Spinal cord (tissue), 10 donors: ENCODE results near the gene UPK1A. TPM values are rescaled to one million over a fixed set of nuclear protein-coding genes. Genes with fewer than 3 reads are reported as not detected.

Experiments used
- DNase-seq, 6 donors: peaks; one replicate each; pipeline versions ENCODE4 v3.0.0 to v3.0.0-alpha.2; 2013 to 2015; ENCODE audit warnings: low spot score in 6 of 6, low read depth in 4 of 6
- H3K27ac ChIP-seq: one replicate; pipeline ENCODE4 v1.5.1; 2013; ENCODE audit warnings: low read depth, low read length, control low read depth
- H3K27me3 ChIP-seq: one replicate; pipeline ENCODE4 v1.6.1; 2013; ENCODE audit warnings: low read length; ENCODE audit not compliant: control insufficient read depth, insufficient read depth
- H3K36me3 ChIP-seq: one replicate; pipeline ENCODE4 v1.6.1; 2013; ENCODE audit warnings: low read length; ENCODE audit not compliant: control insufficient read depth, insufficient read depth
- H3K4me1 ChIP-seq: one replicate; pipeline ENCODE4 v1.6.1; 2013; ENCODE audit warnings: low read length; ENCODE audit not compliant: control insufficient read depth, insufficient read depth
- H3K4me3 ChIP-seq: one replicate; pipeline ENCODE4 v1.5.1; 2013; ENCODE audit warnings: low read depth, low read length, control low read depth
- H3K9me3 ChIP-seq: one replicate; pipeline ENCODE4 v1.6.1; 2013; ENCODE audit warnings: low read length; ENCODE audit not compliant: control insufficient read depth, insufficient read depth
- WGBS: methylation state at CpG from one replicate; pipeline ENCODE4 v1.1.5; 2013; ENCODE audit warnings: missing lambda C conversion rate; ENCODE audit not compliant: insufficient coverage; 5-methylcytosine and 5-hydroxymethylcytosine counted together
- polyA plus RNA-seq, 2 donors: library from polyadenylated mRNA; unstranded; fragments of 120-200 nt; gene quantifications; one replicate each; pipeline ENCODE4 v1.2.1, GENCODE V29; 2013; ENCODE audit not compliant: insufficient read length in 2 of 2
- total RNA-seq, 2 donors: library from RNA; depleted of rRNA in 1 of 2; stranded (reverse); fragments of 120-200 nt in 1 of 2; fragments of >200 nt in 1 of 2; gene quantifications; one replicate each; pipeline versions ENCODE4 v1.2.3 to v1.2.4, GENCODE V29; 2013 to 2014
- donor health status: healthy.

The UPK1A gene
- total and polyA plus RNA-seq, 4 donors = 0.21 TPM; not detected in 3

GRCh38 chr19:35702223-35703012 lies 36.1 kb downstream of the UPK1A start:
- Histone ChIP-seq H3K4me3 (peak overlapping the region; percentile 67), H3K4me1 (peaks cover 17% of the 10 kb centered on the region), H3K27ac (peak overlapping the region; percentile 58), H3K36me3 (no peaks in the 10 kb centered on the region), H3K27me3 (peaks cover 2% of the 10 kb centered on the region), H3K9me3 (no peaks in the 10 kb centered on the region)
- WGBS = under 1% methylated on average over 49 of the region's 50 CpGs
- DNase-seq = peak; percentile 85 to 99 (median 96)

GRCh38 chr19:35703343-35703742 lies 37.0 kb downstream of the UPK1A start:
- Histone ChIP-seq H3K9me3 (no peaks in the 10 kb centered on the region), H3K36me3 (no peaks in the 10 kb centered on the region), H3K4me3 (no peak overlapping the region), H3K27ac (no peak overlapping the region), H3K27me3 (peaks cover 2% of the 10 kb centered on the region), H3K4me1 (peaks cover 17% of the 10 kb centered on the region)
- no peak for DNase-seq
- 57% methylated on average over 4 of the region's 9 CpGs for WGBS

- Histone ChIP-seq H3K9me3 (no peaks in the 10 kb centered on the region), H3K27ac (no peak within 1 kb of the TSS), H3K36me3 (no peaks in the 10 kb centered on the region), H3K4me3 (no peak within 1 kb of the TSS), H3K27me3 (peaks cover 2% of the 10 kb centered on the region), H3K4me1 (peaks cover 17% of the 10 kb centered on the region)
- peak in 2 of 6 donors; percentile 32 to 37 for DNase-seq
- 21% methylated on average over 21 of the region's 24 CpGs for WGBS
Observed at GRCh38 chr19:35704218-35704617, 37.9 kb downstream of the UPK1A start, which contains the start of gene ZBTB32. Gene ZBTB32 (plus strand): TSS chr19:35704558. CDS start chr19:35714627, 10,069 bp downstream.

- WGBS = 75% methylated on average over 1 of the region's 1 CpG
Observed at GRCh38 chr19:35708391-35708790, 42.1 kb downstream of the UPK1A start.

GRCh38 chr19:35710784-35711723 lies 44.7 kb downstream of the UPK1A start:
- WGBS = 55% methylated on average over 3 of the region's 13 CpGs

More at GRCh38 chr19:35708391-35708790, 42.1 kb downstream of the UPK1A start:
- no peaks in the 10 kb centered on the region for H3K4me1 ChIP-seq
- H3K27ac ChIP-seq = no peak overlapping the region
- no peak for DNase-seq
- peaks cover 2% of the 10 kb centered on the region for H3K27me3 ChIP-seq
- no peak overlapping the region for H3K4me3 ChIP-seq
- H3K36me3 ChIP-seq = no peaks in the 10 kb centered on the region
- no peaks in the 10 kb centered on the region for H3K9me3 ChIP-seq

GRCh38 chr19:35712567-35713505 lies 46.5 kb downstream of the UPK1A start:
- 70% methylated on average over 5 of the region's 11 CpGs for WGBS
- Histone ChIP-seq H3K36me3 (peaks cover 9% of the 10 kb centered on the region), H3K27ac (no peak overlapping the region), H3K27me3 (no peaks in the 10 kb centered on the region), H3K4me1 (peaks cover 26% of the 10 kb centered on the region), H3K4me3 (no peak overlapping the region), H3K9me3 (no peaks in the 10 kb centered on the region)
- DNase-seq = no peak

More at GRCh38 chr19:35710784-35711723, 44.7 kb downstream of the UPK1A start:
- Histone ChIP-seq H3K4me1 (peaks cover 16% of the 10 kb centered on the region), H3K4me3 (no peak overlapping the region), H3K27me3 (no peaks in the 10 kb centered on the region), H3K9me3 (no peaks in the 10 kb centered on the region), H3K36me3 (peaks cover 9% of the 10 kb centered on the region), H3K27ac (no peak overlapping the region)
- DNase-seq = no peak

- no peaks in the 10 kb centered on the region for H3K9me3 ChIP-seq
- DNase-seq = no peak
- peaks cover 9% of the 10 kb centered on the region for H3K36me3 ChIP-seq
- WGBS = 67% methylated on average over 1 of the region's 2 CpGs
- peaks cover 27% of the 10 kb centered on the region for H3K4me1 ChIP-seq
- no peaks in the 10 kb centered on the region for H3K27me3 ChIP-seq
- H3K27ac ChIP-seq = no peak overlapping the region
- no peak overlapping the region for H3K4me3 ChIP-seq
Observed at GRCh38 chr19:35713506-35713850, 47.2 kb downstream of the UPK1A start.

- H3K4me3 ChIP-seq = no peak overlapping the region
- H3K4me1 ChIP-seq = peaks cover 32% of the 10 kb centered on the region
- H3K36me3 ChIP-seq = peaks cover 9% of the 10 kb centered on the region
- no peaks in the 10 kb centered on the region for H3K27me3 ChIP-seq
- WGBS = 87% methylated on average over 10 of the region's 12 CpGs
- no peak overlapping the region for H3K27ac ChIP-seq
- no peak for DNase-seq
- no peaks in the 10 kb centered on the region for H3K9me3 ChIP-seq
Observed at GRCh38 chr19:35713904-35714495, 47.7 kb downstream of the UPK1A start.
